GDM1 (cell line): ENCODE data around the gene OCSTAMP.

Experiments used
- DNase-seq: peaks from one replicate; lab custom pipeline; 2025; lab: John Stamatoyannopoulos, UW

OCSTAMP gene

GRCh38 chr20:46573788-46574584 lies 23.5 kb upstream of the OCSTAMP start:
- DNase-seq: no peak

GRCh38 chr20:46573234-46573633 lies 22.8 kb upstream of the OCSTAMP start:
- DNase-seq: no peak

GRCh38 chr20:46572790-46573189 lies 22.3 kb upstream of the OCSTAMP start:
- no peak for DNase-seq

- no peak for DNase-seq
Observed at GRCh38 chr20:46572153-46572552, 21.7 kb upstream of the OCSTAMP start.

- no peak for DNase-seq
Observed at GRCh38 chr20:46571418-46571817, 21.0 kb upstream of the OCSTAMP start.

GRCh38 chr20:46570956-46571355 lies 20.5 kb upstream of the OCSTAMP start:
- DNase-seq: no peak

GRCh38 chr20:46569961-46570360 lies 19.5 kb upstream of the OCSTAMP start:
- DNase-seq: no peak

- no peak for DNase-seq
Observed at GRCh38 chr20:46568570-46569129, 18.2 kb upstream of the OCSTAMP start.

GRCh38 chr20:46566125-46566524 lies 15.7 kb upstream of the OCSTAMP start:
- no peak for DNase-seq

GRCh38 chr20:46564241-46564957 lies 13.9 kb upstream of the OCSTAMP start:
- no peak for DNase-seq

GRCh38 chr20:46563860-46564221 lies 13.4 kb upstream of the OCSTAMP start:
- no peak for DNase-seq

GRCh38 chr20:46563170-46563859 lies 12.9 kb upstream of the OCSTAMP start:
- DNase-seq: no peak

GRCh38 chr20:46562373-46563169 lies 12.1 kb upstream of the OCSTAMP start:
- peak; percentile 35 for DNase-seq

GRCh38 chr20:46562009-46562372 lies 11.5 kb upstream of the OCSTAMP start:
- no peak for DNase-seq

GRCh38 chr20:46559685-46560440 lies 9.4 kb upstream of the OCSTAMP start:
- DNase-seq: no peak

GRCh38 chr20:46559001-46559400 lies 8.5 kb upstream of the OCSTAMP start:
- no peak for DNase-seq

GRCh38 chr20:46558511-46558959 lies 8.1 kb upstream of the OCSTAMP start:
- DNase-seq: no peak

GRCh38 chr20:46557231-46557956 lies 6.9 kb upstream of the OCSTAMP start:
- DNase-seq: no peak

GRCh38 chr20:46555370-46555956 lies 5.0 kb upstream of the OCSTAMP start:
- DNase-seq: no peak

GRCh38 chr20:46554828-46555227 lies 4.4 kb upstream of the OCSTAMP start:
- no peak for DNase-seq
